NCI-H526 (cell line): ENCODE data around the gene MS4A1.
"Not testable (repeated sequence)": the region's sequence is repeated elsewhere in the genome, so short reads cannot be mapped to it uniquely, and the experiment has no call there.

ENCODE experiments used
- DNase-seq, 2 experiments: peaks; one replicate each; lab custom pipeline; 2025; lab: John Stamatoyannopoulos, UW

MS4A1 gene

DNA sequence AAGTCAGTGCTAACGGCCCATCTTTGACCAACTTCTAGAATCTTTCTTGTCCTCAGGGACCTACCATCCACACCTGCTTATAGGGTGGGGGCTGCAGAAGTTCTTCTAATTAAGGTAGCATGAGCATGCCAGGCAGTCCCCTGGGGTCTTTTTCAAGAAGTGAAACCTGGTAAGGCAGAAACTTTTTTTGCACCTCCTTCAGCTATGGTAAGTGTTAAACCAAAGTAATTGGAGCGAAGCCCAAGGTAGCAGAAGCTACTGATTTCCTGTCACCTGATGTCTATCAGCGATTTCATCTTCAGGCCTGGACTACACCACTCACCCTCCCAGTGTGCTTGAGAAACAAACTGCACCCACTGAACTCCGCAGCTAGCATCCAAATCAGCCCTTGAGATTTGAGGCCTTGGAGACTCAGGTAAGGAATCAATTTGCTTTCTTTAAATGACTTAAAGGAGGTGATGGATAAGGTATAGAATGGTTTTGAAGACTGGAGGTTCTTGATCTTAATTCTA, at the start of gene MS4A1:
Gene MS4A1, plus strand, starts transcription at position 317 of the 512 bp plus-strand sequence. CDS start 6,528 bp downstream, outside the sequence.
- DNase-seq = no peak

DNA sequence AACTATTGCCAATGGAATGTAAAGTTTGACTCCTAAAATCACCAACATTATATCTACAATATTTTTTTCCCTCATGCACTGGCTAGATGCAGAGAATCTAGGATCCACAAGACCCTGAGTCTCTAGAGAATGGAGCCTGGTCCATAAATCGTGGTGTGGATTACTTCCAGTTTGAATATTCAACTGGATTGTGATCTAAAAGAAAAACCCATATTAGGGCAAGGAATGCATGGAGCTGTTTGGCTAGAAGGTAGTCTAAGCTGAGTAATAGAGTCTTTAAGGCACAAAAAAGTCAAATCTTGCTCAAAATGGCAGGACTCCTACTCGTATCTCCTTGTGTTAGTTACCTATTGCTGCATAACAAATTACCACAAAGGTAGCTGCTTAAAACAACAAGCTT, 35.6 kb upstream of the MS4A1 start:
- no peak for DNase-seq

DNA sequence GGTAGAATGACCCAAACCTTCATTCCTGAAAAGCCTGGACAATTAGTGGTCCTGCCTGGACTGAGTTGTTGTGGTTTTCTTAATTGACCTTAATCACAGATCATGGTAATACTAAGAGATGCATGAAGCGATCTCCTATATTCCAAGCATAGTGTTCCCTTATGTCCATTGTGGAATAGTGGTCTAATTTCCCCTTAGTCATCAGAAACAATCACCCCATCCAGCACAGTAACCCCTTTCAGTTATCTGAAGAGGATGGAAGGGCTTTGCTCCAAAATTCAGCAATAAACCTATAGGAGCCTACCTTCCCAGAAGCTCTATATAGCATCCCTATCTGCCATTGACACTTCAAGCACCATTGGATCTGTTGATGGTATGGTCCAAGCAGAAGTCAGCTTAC, 33.0 kb upstream of the MS4A1 start:
- DNase-seq = no peak

DNA sequence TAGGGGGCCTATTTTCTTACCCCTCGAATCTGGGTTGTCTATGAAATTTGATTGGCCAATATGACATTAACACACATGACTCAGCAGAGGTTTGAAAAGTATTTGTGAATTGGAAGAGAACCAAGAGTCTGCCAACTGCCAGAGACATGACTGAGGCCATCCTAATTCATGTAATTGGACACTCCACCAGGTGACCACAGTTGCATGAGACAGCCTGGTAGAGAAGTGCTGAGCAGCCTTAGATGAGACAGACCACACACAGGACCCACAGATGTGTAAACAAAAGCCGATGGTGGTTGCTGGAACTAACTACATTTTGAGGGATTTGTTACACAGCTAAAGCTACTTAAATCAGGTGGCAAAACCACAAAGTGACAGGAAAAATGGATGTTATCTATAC, 27.1 kb upstream of the MS4A1 start:
- no peak for DNase-seq

DNA sequence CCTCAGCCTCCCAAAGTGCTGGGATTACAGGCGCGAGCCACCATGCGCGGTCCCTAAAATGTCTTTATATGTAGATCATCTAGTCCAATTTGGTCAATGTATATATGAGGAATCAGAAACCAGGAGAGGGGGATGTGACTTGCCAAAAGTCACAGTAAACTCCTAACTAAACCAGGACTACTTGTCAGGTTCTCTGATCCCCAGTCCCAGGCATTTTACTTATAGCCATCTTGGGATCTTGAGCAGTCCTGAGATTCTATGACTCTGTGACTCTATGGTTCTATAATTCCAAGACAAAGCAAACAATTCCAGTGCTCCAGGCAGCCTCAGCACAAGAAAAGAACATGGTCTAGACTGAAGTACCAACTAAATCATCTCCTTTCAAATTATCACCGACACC, 26.4 kb upstream of the MS4A1 start, which contains the start of gene MS4A5:
Gene MS4A5, plus strand, starts transcription at position 301 of the 400 bp plus-strand sequence. CDS start 103 bp downstream, outside the sequence.
- no peak for DNase-seq

DNA sequence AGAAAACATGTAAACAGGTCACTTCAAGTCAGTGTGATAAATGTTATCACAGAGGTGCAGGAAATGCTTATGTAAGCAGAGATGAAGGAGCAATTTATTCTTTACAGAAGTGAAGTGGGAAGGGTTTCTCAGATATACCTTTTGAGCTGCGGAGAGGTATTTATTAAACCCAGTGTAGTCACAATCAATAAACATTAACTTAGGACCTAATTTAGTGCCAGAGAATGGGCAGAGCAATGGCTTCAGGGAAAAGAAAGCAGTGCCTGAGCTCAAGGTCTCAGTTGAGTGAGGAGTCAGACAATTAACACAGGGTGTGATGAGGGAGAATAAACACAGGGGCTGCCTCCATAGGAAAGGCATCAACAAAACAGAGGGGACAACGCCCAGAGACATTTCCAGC, 24.4 kb upstream of the MS4A1 start:
- DNase-seq = no peak

DNA sequence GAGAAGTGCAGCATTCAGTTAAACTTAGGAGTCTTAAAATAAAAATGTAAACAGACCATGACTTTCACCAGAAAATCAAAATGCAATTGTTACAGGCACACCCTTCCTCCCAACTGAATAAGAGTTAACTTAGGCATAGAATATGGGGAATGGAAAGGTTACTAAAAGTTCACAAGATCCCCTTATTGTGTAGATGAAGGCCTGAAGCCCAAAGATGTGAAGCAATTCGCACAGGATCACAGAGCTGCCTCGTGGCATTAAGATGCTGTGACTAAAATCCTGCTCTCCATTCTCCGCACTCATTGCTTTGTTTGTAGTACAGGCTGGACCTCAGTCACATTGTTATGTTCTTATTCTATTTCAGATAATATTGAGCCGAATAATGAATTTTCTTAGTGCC, 22.2 kb upstream of the MS4A1 start:
- DNase-seq = no peak

DNA sequence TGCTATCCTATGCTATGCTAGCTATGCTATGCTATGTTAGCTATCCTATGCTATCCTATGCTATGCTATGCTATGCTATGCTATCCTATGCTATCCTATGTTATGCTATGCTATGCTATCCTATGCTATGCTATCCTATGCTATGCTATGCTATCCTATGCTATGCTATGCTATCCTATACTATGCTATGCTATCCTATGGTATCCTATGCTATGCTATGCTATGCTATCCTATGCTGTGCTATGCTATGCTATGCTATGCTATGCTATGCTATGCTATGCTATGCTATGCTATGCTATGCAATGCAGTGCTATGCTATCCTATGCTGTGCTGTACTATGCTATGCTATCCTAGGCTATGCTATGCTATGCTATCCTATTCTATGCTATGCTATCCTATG, 8.6 kb upstream of the MS4A1 start:
- DNase-seq = no peak

DNA sequence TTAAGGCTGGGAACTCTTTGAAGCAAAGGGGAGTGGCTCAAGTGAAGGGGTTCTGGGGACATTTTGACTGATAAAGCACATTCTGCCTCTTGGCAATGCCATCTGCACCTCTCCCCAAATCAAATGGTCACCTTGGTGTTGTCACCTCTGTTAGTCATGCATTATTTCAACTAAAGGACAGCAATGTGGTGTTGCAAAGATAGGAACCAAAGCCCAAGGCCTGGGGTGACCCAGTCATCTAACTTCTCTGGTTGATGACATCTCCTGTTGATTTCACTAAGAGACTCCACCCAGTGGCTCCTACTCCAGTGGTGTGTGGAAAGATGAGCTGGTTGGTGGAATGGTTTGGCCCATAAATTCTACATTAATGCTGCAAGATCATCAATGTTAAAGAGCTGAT, 7.8 kb upstream of the MS4A1 start:
- no peak for DNase-seq

DNA sequence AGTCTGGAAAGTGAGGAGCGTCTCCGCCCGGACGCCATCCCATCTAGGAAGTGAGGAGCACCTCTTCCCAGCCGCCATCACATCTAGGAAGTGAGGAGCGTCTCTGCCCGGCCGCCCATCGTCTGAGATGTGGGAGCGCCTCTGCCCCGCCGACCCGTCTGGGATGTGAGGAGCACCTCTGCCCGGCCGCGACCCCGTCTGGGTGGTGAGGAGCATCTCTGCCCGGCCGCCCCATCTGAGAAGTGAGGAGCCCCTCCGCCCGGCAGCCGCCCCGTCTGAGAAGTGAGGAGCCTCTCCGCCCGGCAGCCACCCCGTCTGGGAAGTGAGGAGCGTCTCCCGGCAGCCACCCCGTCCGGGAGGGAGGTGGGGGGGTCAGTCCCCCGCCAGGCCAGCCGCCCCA, 4.5 kb upstream of the MS4A1 start:
- DNase-seq = not testable (repeated sequence)

DNA sequence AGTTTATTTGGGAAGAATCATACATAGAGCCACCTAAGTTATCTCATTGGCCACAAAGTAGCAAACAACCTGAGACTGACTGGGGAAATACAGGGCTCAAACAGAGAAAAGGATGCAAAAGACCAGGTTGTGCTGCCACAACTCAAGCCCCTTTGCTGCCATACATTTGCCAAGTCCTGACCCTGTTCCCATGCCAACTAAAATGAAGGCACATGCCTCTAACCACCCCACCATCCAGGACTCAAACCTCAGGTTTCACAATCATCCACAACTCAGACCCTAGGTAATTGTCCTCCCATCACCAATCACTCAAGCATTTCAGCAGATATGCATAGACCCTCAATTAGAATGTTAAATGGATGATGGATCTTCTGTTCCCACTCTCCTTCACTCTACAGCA, 1.4 kb upstream of the MS4A1 start:
- DNase-seq = no peak

DNA sequence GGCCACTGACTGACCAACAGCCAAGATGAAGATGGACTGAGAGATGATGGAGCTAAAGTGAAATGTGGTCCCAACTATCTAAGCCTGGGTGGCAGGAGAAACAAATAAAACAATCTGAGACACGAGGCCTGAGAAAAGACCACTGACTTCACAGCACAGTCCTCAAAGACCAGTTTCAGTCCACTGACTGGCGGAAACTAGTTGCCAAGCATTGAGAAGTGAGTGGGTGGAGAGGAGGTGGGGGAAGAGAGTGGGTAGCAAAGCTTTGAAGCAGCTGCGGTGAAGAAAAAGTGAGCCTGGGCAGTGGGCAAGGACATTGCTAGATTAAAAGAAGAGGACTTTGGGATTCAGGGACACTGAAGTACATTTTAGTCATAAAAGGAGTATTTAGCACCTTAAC, 1.9 kb downstream of the MS4A1 start:
- DNase-seq = no peak

DNA sequence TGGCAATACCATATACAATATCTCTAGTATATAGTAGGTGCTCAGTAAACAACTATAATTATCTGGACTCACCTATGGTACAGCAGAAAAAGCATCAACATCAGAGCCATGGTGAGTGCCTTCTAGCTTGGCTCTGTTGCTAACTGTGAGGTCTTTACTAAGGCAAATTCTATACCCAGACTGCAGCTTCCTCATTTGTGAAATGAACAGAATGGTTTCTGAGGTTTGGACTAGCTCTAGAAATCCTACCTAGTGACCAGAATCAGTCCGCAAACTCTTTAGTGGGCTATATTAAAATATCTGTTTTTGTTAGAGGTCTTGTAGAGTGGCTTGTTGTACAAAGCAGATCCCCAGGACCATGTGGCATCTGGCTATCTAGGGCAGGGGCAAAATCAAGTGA, 3.7 kb downstream of the MS4A1 start:
- no peak for DNase-seq

DNA sequence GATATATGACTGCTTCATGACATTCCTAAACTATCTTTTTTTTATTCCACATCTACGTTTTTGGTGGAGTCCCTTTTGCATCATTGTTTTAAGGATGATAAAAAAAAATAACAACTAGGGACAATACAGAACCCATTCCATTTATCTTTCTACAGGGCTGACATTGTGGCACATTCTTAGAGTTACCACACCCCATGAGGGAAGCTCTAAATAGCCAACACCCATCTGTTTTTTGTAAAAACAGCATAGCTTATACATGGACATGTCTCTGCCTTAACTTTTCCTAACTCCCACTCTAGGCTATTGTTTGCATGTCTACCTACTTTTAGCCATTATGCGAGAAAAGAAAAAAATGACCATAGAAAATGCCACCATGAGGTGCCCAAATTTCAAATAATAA, 13.2 kb downstream of the MS4A1 start:
- DNase-seq = no peak

DNA sequence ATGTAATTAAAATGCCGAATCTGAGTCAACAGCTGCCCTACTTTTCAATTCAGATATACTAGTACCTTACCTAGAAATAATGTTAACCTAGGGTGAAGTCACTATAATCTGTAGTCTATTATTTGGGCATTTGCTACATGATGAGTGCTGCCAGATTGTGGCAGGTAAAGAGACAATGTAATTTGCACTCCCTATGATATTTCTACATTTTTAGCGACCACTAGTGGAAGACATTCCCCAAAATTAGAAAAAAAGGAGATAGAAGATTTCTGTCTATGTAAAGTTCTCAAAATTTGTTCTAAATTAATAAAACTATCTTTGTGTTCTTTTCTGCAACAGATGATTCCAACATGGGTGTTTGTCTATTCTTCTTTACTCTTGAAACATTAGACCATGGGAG, 14.1 kb downstream of the MS4A1 start:
- no peak for DNase-seq

DNA sequence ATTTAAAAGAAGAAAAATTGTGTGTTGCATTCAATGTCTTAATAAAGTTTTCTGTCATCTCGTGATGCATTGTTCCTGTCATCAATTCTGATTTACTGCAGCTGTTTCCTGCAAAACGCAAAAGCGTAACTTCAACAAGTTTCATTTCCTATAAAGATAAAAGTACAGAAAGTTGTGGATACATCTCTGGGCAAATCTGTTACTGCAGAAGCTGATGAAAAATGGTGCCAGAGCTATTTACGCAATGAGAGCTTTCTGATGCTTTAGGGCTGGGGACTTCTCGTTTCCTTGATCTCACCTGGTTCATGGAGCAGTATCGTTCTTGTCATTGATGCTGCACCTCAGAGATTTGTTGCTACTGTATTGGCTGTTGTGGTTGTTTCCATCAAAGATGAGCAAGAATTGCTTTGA, 21.4 kb downstream of the MS4A1 start:
- no peak for DNase-seq

DNA sequence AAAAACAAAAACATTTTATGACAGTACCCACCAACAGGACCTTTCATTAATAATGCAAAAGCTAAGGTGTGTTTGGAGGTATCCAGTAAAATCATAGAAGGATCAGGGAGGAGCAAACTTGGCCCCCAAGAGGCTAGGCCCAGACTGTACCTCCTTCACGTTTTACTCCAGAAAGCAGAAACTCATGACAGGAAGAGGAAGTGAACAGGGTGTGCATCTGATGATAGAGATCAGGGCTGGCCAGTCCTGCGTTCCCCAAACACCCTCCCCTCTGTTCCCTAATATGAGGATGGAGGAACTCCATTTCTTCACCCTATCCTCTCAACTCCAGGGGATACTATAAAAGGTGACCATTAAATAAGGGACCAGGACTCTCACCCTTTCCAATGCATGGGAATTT, 26.7 kb downstream of the MS4A1 start:
- no peak for DNase-seq

DNA sequence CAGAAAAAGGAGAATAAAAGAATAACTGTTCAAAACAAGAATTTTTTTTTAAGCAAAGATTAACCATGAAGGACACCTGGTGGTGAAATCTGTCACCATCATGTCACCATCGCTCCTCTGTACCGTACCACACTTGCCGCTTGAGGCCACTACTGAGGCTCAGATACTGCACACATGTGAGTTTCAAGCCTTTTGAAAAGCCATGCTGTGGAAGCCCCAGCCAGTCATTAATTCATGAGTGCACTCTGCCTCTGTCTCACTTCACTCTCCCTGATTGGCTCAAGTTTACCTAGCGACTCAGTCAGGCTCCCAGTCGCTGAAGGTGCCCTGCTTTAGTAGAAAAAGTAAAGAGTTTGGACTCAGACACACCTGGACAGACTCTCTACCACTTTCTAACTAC, 30.3 kb downstream of the MS4A1 start:
- peak in 1 of 2 experiments; percentile 47 for DNase-seq

DNA sequence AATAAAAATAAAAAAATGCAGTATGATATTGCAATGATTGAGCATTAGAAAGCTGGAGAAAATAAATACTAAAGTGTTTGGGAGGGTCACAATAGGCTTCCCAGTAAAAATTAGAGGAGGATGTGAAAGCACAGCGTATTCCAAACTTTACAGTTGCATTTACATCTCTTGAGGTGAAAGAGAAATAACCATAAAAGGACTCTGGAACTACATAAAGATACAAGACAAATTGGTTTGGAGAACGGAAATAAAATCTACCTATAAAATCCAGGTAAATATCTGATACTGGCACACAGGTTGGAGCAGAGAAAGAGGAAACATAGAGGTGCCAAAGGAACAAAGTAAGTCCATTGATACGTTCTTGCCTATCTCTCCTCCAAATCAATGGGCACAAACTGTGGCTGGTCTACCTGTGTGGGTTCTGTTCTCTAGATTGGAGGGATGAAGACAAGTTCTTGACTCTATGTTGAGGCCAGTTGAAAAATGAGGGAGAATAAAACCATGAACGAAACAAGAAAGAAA, 36.9 kb downstream of the MS4A1 start, which contains the start of gene MS4A12:
Gene MS4A12, plus strand, starts transcription at position 291 of the 522 bp plus-strand sequence. CDS start 4,541 bp downstream, outside the sequence.
- no peak for DNase-seq

DNA sequence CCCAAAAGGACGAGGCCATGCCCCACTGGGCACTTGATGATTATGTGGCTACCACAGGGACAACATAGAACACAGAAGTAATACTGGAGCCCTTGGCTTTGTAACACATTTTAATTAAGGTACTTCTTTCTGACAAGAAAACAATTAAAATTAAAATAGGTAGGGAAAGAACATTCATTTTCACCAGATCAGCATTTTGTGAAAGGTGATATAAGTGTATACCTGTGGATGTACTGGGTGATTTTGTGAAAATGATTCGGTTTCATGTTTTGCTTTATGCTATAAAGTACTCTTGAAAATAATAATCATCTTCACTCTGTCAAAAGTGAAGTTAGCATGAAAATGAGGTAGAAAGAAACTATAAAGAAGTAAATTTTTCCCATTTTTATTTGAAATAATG, 37.8 kb downstream of the MS4A1 start:
- no peak for DNase-seq

DNA sequence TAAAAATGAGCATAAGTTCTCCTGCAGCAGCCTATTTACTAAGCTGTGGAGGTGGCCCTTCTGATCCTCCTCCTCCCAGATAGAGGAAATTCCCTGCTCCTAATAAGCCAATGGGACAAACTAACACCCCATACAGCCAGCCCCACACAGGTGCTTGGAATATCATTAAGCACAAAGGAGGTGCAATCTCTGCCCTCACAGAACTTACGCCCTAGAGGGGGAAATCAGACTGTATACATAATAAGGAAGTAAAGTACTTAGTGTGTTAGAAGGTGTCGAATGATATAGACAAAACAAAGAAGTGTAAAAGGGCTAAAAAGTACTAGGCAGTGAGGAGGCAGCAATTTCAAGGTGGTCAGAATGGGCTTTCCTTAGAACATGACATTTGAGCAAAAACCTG, 42.8 kb downstream of the MS4A1 start:
- no peak for DNase-seq

DNA sequence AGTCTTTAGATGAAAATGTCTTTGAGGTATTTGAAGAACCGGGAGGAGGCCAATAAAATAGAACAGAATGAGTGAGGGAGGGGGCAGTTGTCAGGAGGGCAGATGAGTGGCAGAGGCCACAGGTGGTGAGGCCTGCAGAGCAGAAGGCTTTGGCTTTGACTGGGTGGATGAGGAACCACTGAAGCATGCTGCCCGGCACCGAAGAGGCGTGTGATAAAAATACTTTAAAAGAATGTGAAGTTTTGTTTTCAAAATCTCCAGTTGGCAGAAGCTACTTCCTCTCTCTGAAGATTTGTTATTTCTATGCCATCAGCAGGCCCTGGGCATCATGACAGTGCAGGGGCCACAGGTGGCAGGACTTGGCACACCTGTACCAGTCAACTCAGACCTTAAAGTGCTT, 43.2 kb downstream of the MS4A1 start:
- no peak for DNase-seq

DNA sequence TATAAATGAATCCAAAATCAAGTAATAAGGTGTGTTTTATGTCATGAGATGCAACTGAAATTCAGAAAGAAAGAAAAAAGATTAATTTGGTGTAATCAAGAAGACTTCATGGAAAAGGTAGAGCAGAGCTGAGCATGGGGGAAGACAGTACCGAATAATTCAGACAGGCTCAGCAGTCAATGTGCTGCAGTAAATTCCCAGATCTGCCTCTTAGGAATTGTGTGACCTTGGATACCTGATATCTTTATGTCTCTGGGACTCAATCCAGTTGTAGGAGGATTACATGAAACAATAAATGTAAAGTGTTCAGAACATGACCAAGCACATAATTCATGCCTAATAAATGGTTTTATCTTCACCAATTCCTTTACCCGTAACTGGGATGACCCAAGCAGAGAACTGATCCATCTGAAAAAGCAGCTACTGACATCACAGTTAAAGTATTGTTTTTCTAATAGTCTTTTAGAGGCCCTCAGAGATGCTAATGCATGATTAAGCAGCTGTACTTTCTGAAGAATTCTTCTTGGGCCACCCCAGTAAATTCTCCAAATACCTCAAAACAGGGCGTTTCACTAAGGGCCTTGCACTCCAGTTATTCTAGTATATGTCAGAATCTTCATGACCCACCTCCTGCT, 44.7 kb downstream of the MS4A1 start:
- DNase-seq = no peak

DNA sequence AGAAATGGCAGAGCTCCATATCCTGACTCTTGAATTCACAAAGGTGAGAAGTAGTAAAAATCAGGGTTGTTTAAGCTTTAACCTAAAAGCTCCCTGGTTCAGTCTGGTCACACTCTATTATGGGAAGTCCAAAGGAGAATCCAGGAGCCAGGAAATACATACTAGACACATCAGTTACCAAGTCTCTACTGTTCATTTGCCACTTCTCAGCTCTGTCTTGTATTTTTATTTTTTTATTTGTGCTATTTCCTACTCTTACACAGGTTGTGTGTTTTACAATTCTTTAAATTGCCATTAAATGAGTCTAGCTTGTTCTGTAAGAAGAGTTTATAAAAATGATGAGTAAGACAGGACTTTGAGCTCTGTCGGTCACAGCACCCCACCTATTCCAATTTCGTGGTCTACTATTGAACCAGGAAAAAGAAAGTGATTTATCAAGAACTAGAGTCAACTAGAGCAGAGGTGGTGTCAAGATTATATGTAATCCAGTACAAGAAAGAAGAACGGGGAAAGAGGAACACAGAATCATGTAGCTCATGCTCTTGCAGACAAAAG, 46.7 kb downstream of the MS4A1 start:
- no peak for DNase-seq
